Right kidney (tissue), 1 donor: Measurements from ENCODE around the gene RAP2A.

Source experiments
- DNase-seq: peaks from one replicate; pipeline ENCODE4 v3.0.0-alpha.2; 2016

The RAP2A gene

GRCh38 chr13:97493456-97493855 lies 59.5 kb downstream of the RAP2A start:
- no peak for DNase-seq

- DNase-seq, result no peak
These were observed 61.7 kb downstream of the RAP2A start for GRCh38 chr13:97495678-97496077.

GRCh38 chr13:97496511-97496910 lies 62.5 kb downstream of the RAP2A start:
- no peak for DNase-seq

GRCh38 chr13:97497400-97497799 lies 63.4 kb downstream of the RAP2A start:
- DNase-seq, result no peak

- DNase-seq, result no peak
These were observed 64.5 kb downstream of the RAP2A start for GRCh38 chr13:97498419-97498818.

- DNase-seq, result no peak
These were observed 65.2 kb downstream of the RAP2A start for GRCh38 chr13:97499181-97499580.

GRCh38 chr13:97502181-97502580 lies 68.2 kb downstream of the RAP2A start:
- DNase-seq, result no peak

- no peak for DNase-seq
These were observed 68.7 kb downstream of the RAP2A start for GRCh38 chr13:97502706-97503105.

GRCh38 chr13:97505017-97505416 lies 71.0 kb downstream of the RAP2A start:
- DNase-seq, result no peak

GRCh38 chr13:97506511-97506910 lies 72.5 kb downstream of the RAP2A start:
- no peak for DNase-seq

- DNase-seq, result no peak
These were observed 78.8 kb downstream of the RAP2A start for GRCh38 chr13:97512732-97513131.

- no peak for DNase-seq
These were observed 81.7 kb downstream of the RAP2A start for GRCh38 chr13:97515643-97516042.

GRCh38 chr13:97517967-97518366 lies 84.0 kb downstream of the RAP2A start:
- no peak for DNase-seq
